Hepatic stellate cell (primary cell): ENCODE results near the gene CLDN25.

Experiments used
- DNase-seq: peaks from one replicate; pipeline ENCODE4 v3.0.0; 2011; ENCODE audit warnings: low spot score

Gene CLDN25

GRCh38 chr11:113808931-113809330, 29.3 kb downstream of the CLDN25 start:
- no peak for DNase-seq

GRCh38 chr11:113814181-113814580, 34.6 kb downstream of the CLDN25 start:
- no peak for DNase-seq

- DNase-seq = no peak
Observed at GRCh38 chr11:113817162-113817561, 37.6 kb downstream of the CLDN25 start.

- no peak for DNase-seq
Observed at GRCh38 chr11:113817626-113818025, 38.0 kb downstream of the CLDN25 start.

- no peak for DNase-seq
Observed at GRCh38 chr11:113818426-113818825, 38.8 kb downstream of the CLDN25 start.

GRCh38 chr11:113827477-113827876, 47.9 kb downstream of the CLDN25 start:
- no peak for DNase-seq

- no peak for DNase-seq
Observed at GRCh38 chr11:113828191-113828590, 48.6 kb downstream of the CLDN25 start.

- DNase-seq = no peak
Observed at GRCh38 chr11:113829751-113830150, 50.2 kb downstream of the CLDN25 start.
